Activated CD4-positive, alpha-beta T cell treated with anti-CD3 and anti-CD28 coated beads, Interleukin-2, amount 10 ng/mL, durations not matched to agents 24 days and 14 days (primary cell): ENCODE results near the gene KCTD18. TPM values are rescaled to one million over a fixed set of nuclear protein-coding genes. Genes with fewer than 3 reads are reported as not detected.

Experiments used
- DNase-seq: peaks from one replicate; pipeline ENCODE4 v3.0.0; 2022
- H3K27ac Mint-ChIP-seq: one replicate; pipeline ENCODE4 v1.8.0; 2022; ENCODE audit warnings: mild to moderate bottlenecking, mixed read lengths
- H3K27me3 Mint-ChIP-seq: one replicate; pipeline ENCODE4 v1.8.0; 2022; ENCODE audit warnings: mixed read lengths
- H3K36me3 Mint-ChIP-seq: one replicate; pipeline ENCODE4 v1.8.0; 2022; ENCODE audit warnings: low read depth, mild to moderate bottlenecking, mixed read lengths
- H3K4me1 Mint-ChIP-seq: one replicate; pipeline ENCODE4 v1.8.0; 2021; ENCODE audit warnings: mixed read lengths
- H3K4me3 Mint-ChIP-seq: one replicate; pipeline ENCODE4 v1.8.0; 2022; ENCODE audit warnings: mild to moderate bottlenecking, moderate library complexity, mixed read lengths
- H3K9me3 Mint-ChIP-seq: one replicate; pipeline ENCODE4 v1.8.0; 2021; ENCODE audit warnings: mixed read lengths
- intact Hi-C: fragments of 100-400 bp; cut with micrococcal nuclease; formaldehyde crosslinking; loops from one replicate; pipeline ENCODE4 v1.15.1; 2023
- total RNA-seq: library from RNA; stranded (reverse); gene quantifications from 2 replicates; pipeline ENCODE4 v1.2.3, GENCODE V29; 2022

The KCTD18 gene
- total RNA-seq, 1 donor from 2014 or later = 14.2 TPM

GRCh38 chr2:200444530-200444929 is 65.3 kb downstream of the KCTD18 start:
- no peaks in the 10 kb centered on the region for H3K9me3 Mint-ChIP-seq
- no peak overlapping the region for H3K27ac Mint-ChIP-seq
- H3K4me1 Mint-ChIP-seq = peaks cover 24% of the 10 kb centered on the region
- H3K27me3 Mint-ChIP-seq = no peaks in the 10 kb centered on the region
- intact Hi-C loops = no loop called here
- no peak for DNase-seq
- H3K4me3 Mint-ChIP-seq = no peak overlapping the region
- peaks cover 63% of the 10 kb centered on the region for H3K36me3 Mint-ChIP-seq

GRCh38 chr2:200443916-200444315 is 66.0 kb downstream of the KCTD18 start:
- Mint-ChIP-seq H3K4me3 (no peak overlapping the region), H3K36me3 (peaks cover 63% of the 10 kb centered on the region), H3K27ac (no peak overlapping the region), H3K27me3 (no peaks in the 10 kb centered on the region), H3K9me3 (no peaks in the 10 kb centered on the region), H3K4me1 (peaks cover 22% of the 10 kb centered on the region)
- intact Hi-C loops = no loop called here
- no peak for DNase-seq

- H3K4me3 Mint-ChIP-seq = no peak overlapping the region
- intact Hi-C loops = no loop called here
- no peaks in the 10 kb centered on the region for H3K27me3 Mint-ChIP-seq
- DNase-seq = no peak
- H3K27ac Mint-ChIP-seq = no peak overlapping the region
- no peaks in the 10 kb centered on the region for H3K9me3 Mint-ChIP-seq
- peaks cover 18% of the 10 kb centered on the region for H3K4me1 Mint-ChIP-seq
- H3K36me3 Mint-ChIP-seq = peaks cover 62% of the 10 kb centered on the region
These were observed 66.5 kb downstream of the KCTD18 start for GRCh38 chr2:200443376-200443775.

DNA sequence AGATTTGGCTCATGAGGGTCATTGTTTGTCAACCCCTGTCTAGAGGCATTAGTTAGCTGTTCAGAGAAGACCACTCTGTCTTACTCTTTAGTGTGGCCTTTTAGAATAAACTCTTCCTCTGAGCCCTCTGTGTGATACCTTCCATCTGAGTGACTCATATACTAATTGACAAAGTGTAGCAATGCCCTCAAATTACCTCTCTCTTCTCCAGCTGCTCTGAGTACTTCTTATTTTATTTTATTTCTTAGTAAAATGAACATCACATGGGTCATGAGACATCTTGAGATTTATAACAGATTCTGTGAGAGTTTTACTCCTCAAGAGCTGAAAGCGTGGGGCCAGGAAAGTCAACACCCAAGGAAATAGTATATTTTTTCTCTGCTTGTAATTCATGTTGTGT is 67.4 kb downstream of the KCTD18 start:
- H3K27me3 Mint-ChIP-seq = no peaks in the 10 kb centered on the region
- H3K27ac Mint-ChIP-seq = no peak overlapping the region
- H3K4me1 Mint-ChIP-seq = peaks cover 18% of the 10 kb centered on the region
- no peak overlapping the region for H3K4me3 Mint-ChIP-seq
- no peaks in the 10 kb centered on the region for H3K9me3 Mint-ChIP-seq
- H3K36me3 Mint-ChIP-seq = peaks cover 64% of the 10 kb centered on the region
- no peak for DNase-seq
- intact Hi-C loops = no loop called here

DNA sequence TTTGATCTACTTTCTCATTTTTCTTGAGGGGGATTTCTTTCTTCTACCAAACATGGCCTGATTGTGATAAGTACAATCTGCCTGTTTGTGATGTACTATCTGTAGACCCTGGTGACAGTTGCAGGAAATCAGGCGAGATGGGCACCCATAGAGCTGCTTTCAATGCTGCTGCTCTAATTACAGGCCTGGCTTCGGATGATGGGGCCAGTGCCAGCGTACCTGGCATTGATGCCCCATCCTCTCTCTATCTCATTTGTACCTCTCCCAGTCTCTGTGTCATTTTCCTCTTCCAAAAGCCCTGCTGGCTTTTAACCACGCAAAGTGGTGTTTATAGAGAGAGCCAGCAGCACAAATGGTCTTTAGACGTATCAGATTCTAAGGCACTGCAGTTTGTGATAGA is 69.9 kb downstream of the KCTD18 start:
- Mint-ChIP-seq H3K36me3 (peaks cover 62% of the 10 kb centered on the region), H3K4me3 (no peak overlapping the region)
- no peak for DNase-seq

More for the DNA sequence above, 69.9 kb downstream of the KCTD18 start:
- Mint-ChIP-seq H3K4me1 (no peaks in the 10 kb centered on the region), H3K27ac (no peak overlapping the region), H3K9me3 (peaks cover 9% of the 10 kb centered on the region), H3K27me3 (no peaks in the 10 kb centered on the region)
- intact Hi-C loops = no loop called here

Other genes starting within 250 kb of the KCTD18 start
- gene SPATS2L, start 203.4 kb downstream of the KCTD18 start, total RNA-seq = 42.0 and 42.9 TPM in 2 replicates
- gene SGO2, start 16.1 kb upstream of the KCTD18 start, total RNA-seq = 25.7 and 27.2 TPM in 2 replicates
- 0.26 TPM in 1 of 2 replicates, not detected in the other for gene AOX1, start 75.9 kb upstream of the KCTD18 start, total RNA-seq